Measurements from ENCODE around the gene HDAC11. TPM values are rescaled to one million over a fixed set of nuclear protein-coding genes. Genes with fewer than 3 reads are reported as not detected.
A peak's percentile ranks its signal among the peaks of the same experiment; 100 is the strongest.

The HDAC11 gene
- total and polyA plus RNA-seq, 9 of the 15 experiments (the other 6 are each of a cell fraction or from before 2014, with no cell fraction given) = 0.60 to 6.0 (median 4.5) TPM

- Histone ChIP-seq H3K9ac (ENCODE audit: insufficient read depth in 1 of 2, low read depth in 2 of 2, low read length in 2 of 2) (no peak overlapping the region; a peak in 1 of 4 replicates), H3K4me3 (no peak overlapping the region), H3K4me1 (replicated peaks in 1 of 2; ENCODE audit: control insufficient read depth in 2 of 2, insufficient read depth in 2 of 2, low read length in 2 of 2) (peaks cover 0 to 16% of the 10 kb centered on the region in 2 experiments; a peak in 3 of 5 replicates), H3K9me1 (ENCODE audit: control insufficient read depth, insufficient read depth, low read length) (no peaks in the 10 kb centered on the region), H4K20me1 (replicated peaks; ENCODE audit: control insufficient read depth, insufficient read depth, low read length) (peaks cover 20% of the 10 kb centered on the region), H3K9me3 (replicated peaks; ENCODE audit: control insufficient read depth, insufficient read depth, low read depth, low read length) (no peaks in the 10 kb centered on the region), H3K27me3 (ENCODE audit: control insufficient read depth in 2 of 2, insufficient read depth in 2 of 2, low read length in 2 of 2) (no peaks in the 10 kb centered on the region), H3K79me2 (ENCODE audit: control insufficient read depth, insufficient read depth, low read length) (no peaks in the 10 kb centered on the region), H3K27ac (ENCODE audit: extremely low read depth, low read depth, low read length) (no peak overlapping the region), H3K36me3 (ENCODE audit: control insufficient read depth, insufficient read depth, low read length) (no peaks in the 10 kb centered on the region), H2AFZ (ENCODE audit: low read depth, low read length) (no peak overlapping the region), H3K4me2 (ENCODE audit: insufficient read depth, low read length) (no peak overlapping the region)
- WGBS (ENCODE audit: insufficient coverage, low coverage, missing lambda C conversion rate) = 62% methylated on average over 6 of the region's 6 CpGs
- ATAC-seq (no peak), FAIRE-seq (no peak), DNase-seq (ENCODE audit: extremely low read depth in 1 of 4, low spot score in 3 of 4) (no peak)
- in situ Hi-C loops (cut with MboI) (loop anchor here (10.0 kb wide), 1 partner anchor 393 kb away; the partner anchor contains the start of gene WNT7A), intact Hi-C loops (cut with micrococcal nuclease) (no loop called here)
- no TSS peak for BruUV-seq (replicated peaks)
- TF ChIP-seq KLF13 (tag; IDR thresholded peaks at IDR 0.05; ENCODE audit: borderline replicate concordance, low read depth) = no peak
- no peak for TF ChIP-seq ZNF444 (CRISPR knock-in tag; IDR thresholded peaks at IDR 0.05)
- TF ChIP-seq GATA2 (CRISPR knock-in tag; IDR thresholded peaks at IDR 0.05) = no peak
- peak; percentile 73 for TF ChIP-seq ZKSCAN1 (IDR thresholded peaks at IDR 0.05; ENCODE audit: low read depth, low read length)
- ChIA-PET CTCF (ENCODE audit: low intra/inter-chr PET ratio) (no interaction called here), POLR2A (interaction anchor here (0.6 kb wide), 1 partner anchor 389 kb away, joined by 3 read pairs; no protein-coding TSS in a partner anchor)
Measured at GRCh38 chr3:13492048-13492447, 11.9 kb downstream of the HDAC11 start.

Measured in K562 (cell line).